HL-60 (cell line): ENCODE results near the gene WFDC11.
A peak's percentile ranks its signal among the peaks of the same experiment; 100 is the strongest.
"Not testable (repeated sequence)": the region's sequence is repeated elsewhere in the genome, so short reads cannot be mapped to it uniquely, and the experiment has no call there.

Experiments used
- DNase-seq, 2 experiments: peaks; one replicate each; pipeline ENCODE4 v3.0.0-alpha.2; 2010 to 2020; ENCODE audit warnings: low read depth in 1 of 2, low spot score in 1 of 2
- H3K27ac ChIP-seq: fragments of 250-450 bp; sonication (Bioruptor Pico); replicated peaks from 2 replicates; pipeline ENCODE4 v1.5.1; 2020; ENCODE audit warnings: mild to moderate bottlenecking, moderate library complexity
- H3K27me3 ChIP-seq: fragments of 250-450 bp; sonication (Bioruptor Pico); 2 replicates; pipeline ENCODE4 v1.5.1; 2021; ENCODE audit warnings: mild to moderate bottlenecking, moderate library complexity; ENCODE audit not compliant: insufficient read depth, poor library complexity, severe bottlenecking
- H3K4me3 ChIP-seq: replicated peaks from 2 replicates; pipeline ENCODE4 v1.5.1; 2011; ENCODE audit warnings: mild to moderate bottlenecking, control low read depth, low read length; ENCODE audit not compliant: insufficient read depth
- GABPA ChIP-seq: IDR thresholded peaks from 2 replicates; pipeline ENCODE4 v1.6.1; 2012; ENCODE audit warnings: low read depth
- POLR2AphosphoS5 ChIP-seq: IDR thresholded peaks from 2 replicates; pipeline ENCODE4 v1.6.1; 2012; ENCODE audit warnings: low read depth
- SPI1 ChIP-seq: IDR thresholded peaks from 2 replicates; pipeline ENCODE4 v1.6.1; 2012; ENCODE audit warnings: low read depth, mild to moderate bottlenecking, borderline replicate concordance
- TF ChIP-seq, protein P1 (sequence below): IDR thresholded peaks from one replicate; pipeline ENCODE4 v1.5.1; 2011; ENCODE audit warnings: low read length, control low read depth, inconsistent platforms; ENCODE audit not compliant: insufficient read depth
- TF ChIP-seq, protein P2 (sequence below): IDR thresholded peaks from 2 replicates; pipeline ENCODE4 v1.6.1; 2012; ENCODE audit warnings: low read depth; ENCODE audit not compliant: insufficient replicate concordance

The WFDC11 gene

DNA sequence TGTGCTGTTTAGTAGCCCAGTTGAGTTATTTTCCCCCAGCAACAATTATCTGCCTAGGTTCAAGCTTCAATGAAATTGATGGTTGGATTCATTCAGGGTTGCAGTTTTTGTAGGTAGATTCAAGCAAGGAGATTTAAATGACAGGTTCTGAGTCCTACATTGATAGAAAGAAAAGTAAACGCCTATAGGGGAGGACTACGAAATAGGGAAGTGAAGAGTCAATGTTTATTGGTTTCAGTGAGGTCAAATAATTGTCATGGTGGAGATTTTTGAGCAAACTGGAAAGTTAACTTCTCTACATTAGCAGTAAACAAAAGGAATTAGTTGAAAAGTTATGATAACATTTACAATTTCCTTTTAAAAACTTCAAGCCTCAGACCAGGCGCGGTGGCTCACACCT is 31.1 kb upstream of the WFDC11 start:
- Histone ChIP-seq H3K27ac (no peak overlapping the region), H3K27me3 (peaks cover 5% of the 10 kb centered on the region), H3K4me3 (no peak overlapping the region)
- peak; percentile 26; the same call in 1 of the 2 replicates for TF ChIP-seq SPI1
- no peak for TF ChIP-seq GABPA
- DNase-seq: no peak

DNA sequence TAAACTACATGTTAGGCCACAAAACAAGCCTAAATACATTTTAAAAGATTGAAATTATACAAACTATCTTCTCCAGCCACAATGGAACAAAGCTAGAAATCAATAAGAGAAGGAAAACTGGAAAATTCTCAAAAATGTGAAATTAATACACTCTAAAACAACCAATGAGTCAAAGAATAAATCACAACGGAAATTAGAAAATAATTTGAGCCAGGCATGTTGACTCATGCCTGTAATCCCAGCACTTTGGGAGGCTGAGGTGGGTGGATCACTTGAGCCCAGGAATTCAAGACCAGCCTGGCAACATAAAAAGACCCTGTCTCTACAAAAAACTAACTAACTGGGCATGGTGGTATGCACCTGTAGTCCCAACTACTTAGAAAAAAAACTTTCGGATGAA is 25.5 kb upstream of the WFDC11 start:
- DNase-seq: no peak
- Histone ChIP-seq H3K4me3 (no peak overlapping the region), H3K27me3 (peaks cover 3% of the 10 kb centered on the region), H3K27ac (no peak overlapping the region)
- TF ChIP-seq GABPA: no peak
- TF ChIP-seq, protein P1, sequence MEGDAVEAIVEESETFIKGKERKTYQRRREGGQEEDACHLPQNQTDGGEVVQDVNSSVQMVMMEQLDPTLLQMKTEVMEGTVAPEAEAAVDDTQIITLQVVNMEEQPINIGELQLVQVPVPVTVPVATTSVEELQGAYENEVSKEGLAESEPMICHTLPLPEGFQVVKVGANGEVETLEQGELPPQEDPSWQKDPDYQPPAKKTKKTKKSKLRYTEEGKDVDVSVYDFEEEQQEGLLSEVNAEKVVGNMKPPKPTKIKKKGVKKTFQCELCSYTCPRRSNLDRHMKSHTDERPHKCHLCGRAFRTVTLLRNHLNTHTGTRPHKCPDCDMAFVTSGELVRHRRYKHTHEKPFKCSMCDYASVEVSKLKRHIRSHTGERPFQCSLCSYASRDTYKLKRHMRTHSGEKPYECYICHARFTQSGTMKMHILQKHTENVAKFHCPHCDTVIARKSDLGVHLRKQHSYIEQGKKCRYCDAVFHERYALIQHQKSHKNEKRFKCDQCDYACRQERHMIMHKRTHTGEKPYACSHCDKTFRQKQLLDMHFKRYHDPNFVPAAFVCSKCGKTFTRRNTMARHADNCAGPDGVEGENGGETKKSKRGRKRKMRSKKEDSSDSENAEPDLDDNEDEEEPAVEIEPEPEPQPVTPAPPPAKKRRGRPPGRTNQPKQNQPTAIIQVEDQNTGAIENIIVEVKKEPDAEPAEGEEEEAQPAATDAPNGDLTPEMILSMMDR: no peak
- TF ChIP-seq, protein P2, sequence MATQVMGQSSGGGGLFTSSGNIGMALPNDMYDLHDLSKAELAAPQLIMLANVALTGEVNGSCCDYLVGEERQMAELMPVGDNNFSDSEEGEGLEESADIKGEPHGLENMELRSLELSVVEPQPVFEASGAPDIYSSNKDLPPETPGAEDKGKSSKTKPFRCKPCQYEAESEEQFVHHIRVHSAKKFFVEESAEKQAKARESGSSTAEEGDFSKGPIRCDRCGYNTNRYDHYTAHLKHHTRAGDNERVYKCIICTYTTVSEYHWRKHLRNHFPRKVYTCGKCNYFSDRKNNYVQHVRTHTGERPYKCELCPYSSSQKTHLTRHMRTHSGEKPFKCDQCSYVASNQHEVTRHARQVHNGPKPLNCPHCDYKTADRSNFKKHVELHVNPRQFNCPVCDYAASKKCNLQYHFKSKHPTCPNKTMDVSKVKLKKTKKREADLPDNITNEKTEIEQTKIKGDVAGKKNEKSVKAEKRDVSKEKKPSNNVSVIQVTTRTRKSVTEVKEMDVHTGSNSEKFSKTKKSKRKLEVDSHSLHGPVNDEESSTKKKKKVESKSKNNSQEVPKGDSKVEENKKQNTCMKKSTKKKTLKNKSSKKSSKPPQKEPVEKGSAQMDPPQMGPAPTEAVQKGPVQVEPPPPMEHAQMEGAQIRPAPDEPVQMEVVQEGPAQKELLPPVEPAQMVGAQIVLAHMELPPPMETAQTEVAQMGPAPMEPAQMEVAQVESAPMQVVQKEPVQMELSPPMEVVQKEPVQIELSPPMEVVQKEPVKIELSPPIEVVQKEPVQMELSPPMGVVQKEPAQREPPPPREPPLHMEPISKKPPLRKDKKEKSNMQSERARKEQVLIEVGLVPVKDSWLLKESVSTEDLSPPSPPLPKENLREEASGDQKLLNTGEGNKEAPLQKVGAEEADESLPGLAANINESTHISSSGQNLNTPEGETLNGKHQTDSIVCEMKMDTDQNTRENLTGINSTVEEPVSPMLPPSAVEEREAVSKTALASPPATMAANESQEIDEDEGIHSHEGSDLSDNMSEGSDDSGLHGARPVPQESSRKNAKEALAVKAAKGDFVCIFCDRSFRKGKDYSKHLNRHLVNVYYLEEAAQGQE: no peak
- TF ChIP-seq POLR2AphosphoS5: no peak
- no peak for TF ChIP-seq SPI1

DNA sequence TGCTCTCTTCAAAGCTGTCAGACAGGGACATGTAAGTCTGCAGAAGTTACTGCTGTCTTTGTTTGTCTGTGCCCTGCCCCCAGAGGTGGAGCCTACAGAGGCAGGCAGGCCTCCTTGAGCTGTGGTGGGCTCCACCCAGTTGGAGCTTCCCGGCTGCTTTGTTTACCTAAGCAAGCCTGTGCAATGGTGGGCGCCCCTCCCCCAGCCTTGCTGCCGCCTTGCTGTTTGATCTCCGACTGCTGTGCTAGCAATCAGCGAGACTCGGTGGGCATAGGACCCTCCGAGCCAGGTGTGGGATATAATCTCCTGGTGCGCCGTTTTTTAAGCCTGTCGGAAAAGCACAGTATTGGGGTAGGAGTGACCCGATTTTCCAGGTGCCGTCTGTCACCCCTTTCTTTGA is 23.3 kb upstream of the WFDC11 start:
- not testable (repeated sequence) for H3K4me3 ChIP-seq, H3K27ac ChIP-seq, H3K27me3 ChIP-seq, DNase-seq

DNA sequence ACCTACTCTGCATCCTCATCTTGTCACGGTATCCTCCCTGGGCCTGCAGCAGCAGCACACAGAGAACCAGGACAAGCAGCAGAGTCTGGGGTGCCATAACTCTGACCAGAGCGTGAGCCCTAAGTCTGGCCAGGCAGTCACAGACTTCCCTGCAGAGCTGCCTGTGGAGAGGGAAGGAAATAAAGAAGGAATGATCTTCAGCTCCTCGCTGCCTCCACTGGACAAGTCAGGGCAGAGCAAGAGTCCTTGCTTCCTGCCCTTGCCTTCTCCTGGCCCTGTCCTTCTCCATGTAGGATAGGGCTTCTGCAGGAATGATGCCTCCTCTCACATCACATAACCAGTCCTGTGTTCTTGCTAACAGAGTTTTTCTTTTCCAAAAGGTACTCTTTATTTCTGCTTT is 15.9 kb upstream of the WFDC11 start:
- TF ChIP-seq, protein P1: peak; percentile 2
- TF ChIP-seq, protein P2: no peak
- H3K4me3 ChIP-seq: no peak overlapping the region
- DNase-seq: no peak

DNA sequence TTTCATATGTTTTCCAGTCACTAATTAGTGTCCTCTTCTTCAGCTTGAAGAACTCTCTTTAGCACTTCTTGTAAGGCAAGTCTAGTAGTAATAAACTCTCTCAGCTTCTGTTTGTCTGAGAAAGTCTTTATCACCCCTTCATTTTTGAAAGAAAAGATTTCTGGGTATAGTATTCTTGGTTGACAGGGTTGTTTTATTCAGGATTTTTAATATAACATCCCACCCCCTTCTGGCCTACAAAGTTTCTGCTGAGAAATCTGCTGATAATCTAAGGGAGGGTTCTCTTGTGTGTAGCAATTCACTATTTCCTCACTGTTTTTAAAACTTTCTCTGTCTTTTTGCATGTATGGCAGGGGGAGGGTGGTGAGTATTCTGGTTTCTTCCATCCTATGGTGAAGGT is 9.6 kb upstream of the WFDC11 start:
- Histone ChIP-seq H3K4me3 (no peak overlapping the region), H3K27ac (no peak overlapping the region), H3K27me3 (peaks cover 7% of the 10 kb centered on the region)
- TF ChIP-seq, protein P1: no peak
- no peak for TF ChIP-seq POLR2AphosphoS5
- no peak for TF ChIP-seq SPI1
- TF ChIP-seq, protein P2: no peak
- no peak for TF ChIP-seq GABPA
- no peak for DNase-seq

More for the DNA sequence above, 15.9 kb upstream of the WFDC11 start:
- Histone ChIP-seq H3K27ac (no peak overlapping the region), H3K27me3 (no peaks in the 10 kb centered on the region)
